Measurements from ENCODE around the gene COL7A1. TPM values are rescaled to one million over a fixed set of nuclear protein-coding genes. Genes with fewer than 3 reads are reported as not detected.

The COL7A1 gene
- total RNA-seq, 1 donor from 2014 or later: 2.1 TPM

DNA sequence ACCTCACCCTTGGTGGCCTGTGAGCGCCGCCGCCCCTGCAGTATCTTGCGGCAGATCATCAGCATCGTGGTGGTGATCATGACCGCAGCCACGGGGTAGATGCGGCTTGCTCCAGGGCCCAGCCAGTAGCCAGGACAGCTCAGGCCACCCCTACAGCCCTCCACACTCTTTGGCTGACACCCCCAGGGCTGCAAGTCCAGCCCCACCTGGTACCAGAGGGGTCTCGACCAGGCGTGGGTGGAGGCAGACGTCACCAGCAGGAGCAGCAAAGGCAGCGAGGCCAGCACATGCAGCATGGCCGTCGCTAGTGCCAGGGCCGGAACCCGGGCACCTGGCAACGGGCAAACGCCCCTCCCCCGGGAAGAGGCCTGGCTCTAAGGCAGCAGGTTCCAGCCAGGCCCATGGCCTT, 26.3 kb upstream of the COL7A1 start, which contains the start of gene TMEM89:
TSS of gene TMEM89 (minus strand) at position 309 of the 409 bp plus-strand sequence. CDS start at position 296, 13 bp downstream.
- Histone ChIP-seq H3K27ac (ENCODE audit: low read depth, low read length) (no peak within 1 kb of the TSS), H3K9me3 (ENCODE audit: control insufficient read depth in 3 of 3, low read length in 3 of 3) (peaks cover 0 to 2% (median 0%) of the 10 kb centered on the region in 3 donors), H3K36me3 (ENCODE audit: control insufficient read depth in 3 of 3, insufficient read depth in 3 of 3, low read length in 3 of 3) (peaks cover 5 to 17% (median 13%) of the 10 kb centered on the region in 3 donors), H3K4me1 (ENCODE audit: control insufficient read depth in 3 of 3, insufficient read depth in 3 of 3, low read length in 3 of 3) (no peaks in the 10 kb centered on the region), H3K9ac (ENCODE audit: low read depth in 1 of 3, low read length in 3 of 3) (no peak within 1 kb of the TSS), H3K4me3 (ENCODE audit: low read length in 3 of 3) (no peak within 1 kb of the TSS), H3K27me3 (ENCODE audit: control insufficient read depth in 3 of 3, insufficient read depth in 3 of 3, low read length in 3 of 3) (no peaks in the 10 kb centered on the region)

DNA sequence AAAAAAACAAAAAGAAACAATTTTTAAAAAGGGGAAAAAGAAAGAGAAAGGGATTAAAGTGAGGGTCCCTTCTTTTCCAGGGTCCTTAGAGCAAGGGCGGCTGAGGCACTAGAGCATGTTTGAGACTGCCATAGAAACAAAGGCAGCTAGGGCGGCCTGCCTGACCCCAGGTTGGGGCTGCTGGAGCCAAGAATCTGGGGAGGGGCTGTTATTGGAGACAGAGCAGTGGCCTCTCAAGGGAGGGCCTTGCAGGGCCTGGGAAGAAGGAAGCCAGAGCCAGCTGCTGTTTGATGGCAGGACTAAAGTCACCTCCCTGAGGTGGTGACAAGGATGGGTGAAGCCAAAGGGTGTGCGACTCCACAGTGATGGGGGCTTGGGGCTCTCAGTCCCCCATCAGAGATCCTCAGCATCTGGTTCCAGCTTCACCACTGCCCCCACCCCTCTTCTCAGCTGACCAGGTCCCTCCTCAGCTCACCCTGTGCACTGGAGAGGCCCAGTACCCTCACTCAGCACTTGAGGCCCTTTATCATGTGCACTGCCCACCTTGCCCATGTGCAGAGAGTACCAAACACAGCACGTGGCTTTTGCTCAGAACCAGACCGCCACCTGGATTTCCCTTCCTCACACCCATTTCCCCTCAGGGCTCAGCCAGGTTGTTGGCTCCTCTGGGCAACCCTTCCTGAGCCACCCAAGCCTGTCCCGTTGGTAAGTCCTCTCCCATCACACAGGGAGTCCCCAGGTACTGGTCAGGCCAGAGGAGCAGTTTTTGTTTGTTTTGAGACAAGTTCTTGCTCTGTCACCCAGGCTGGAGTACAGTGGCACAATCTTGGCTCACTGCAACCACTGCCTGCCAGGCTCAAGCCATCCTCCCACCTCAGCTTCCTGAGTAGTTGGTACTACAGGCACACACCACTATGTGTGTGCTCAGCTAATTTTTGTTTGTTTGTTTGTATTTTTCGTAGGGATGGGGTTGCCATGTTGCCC, 24.7 kb upstream of the COL7A1 start:
- H3K4me3 ChIP-seq (ENCODE audit: low read length in 3 of 3): no peak overlapping the region
- peaks cover 0 to 2% (median 0%) of the 10 kb centered on the region in 3 donors for H3K36me3 ChIP-seq (ENCODE audit: control insufficient read depth in 3 of 3, insufficient read depth in 3 of 3, low read length in 3 of 3)
- peaks cover 0 to 2% (median 0%) of the 10 kb centered on the region in 3 donors for H3K9me3 ChIP-seq (ENCODE audit: control insufficient read depth in 3 of 3, low read length in 3 of 3)
- no peaks in the 10 kb centered on the region for H3K4me1 ChIP-seq (ENCODE audit: control insufficient read depth in 3 of 3, insufficient read depth in 3 of 3, low read length in 3 of 3)
- H3K9ac ChIP-seq (ENCODE audit: low read depth in 1 of 3, low read length in 3 of 3): no peak overlapping the region
- no peaks in the 10 kb centered on the region for H3K27me3 ChIP-seq (ENCODE audit: control insufficient read depth in 3 of 3, insufficient read depth in 3 of 3, low read length in 3 of 3)
- H3K27ac ChIP-seq (ENCODE audit: low read depth, low read length): no peak overlapping the region

DNA sequence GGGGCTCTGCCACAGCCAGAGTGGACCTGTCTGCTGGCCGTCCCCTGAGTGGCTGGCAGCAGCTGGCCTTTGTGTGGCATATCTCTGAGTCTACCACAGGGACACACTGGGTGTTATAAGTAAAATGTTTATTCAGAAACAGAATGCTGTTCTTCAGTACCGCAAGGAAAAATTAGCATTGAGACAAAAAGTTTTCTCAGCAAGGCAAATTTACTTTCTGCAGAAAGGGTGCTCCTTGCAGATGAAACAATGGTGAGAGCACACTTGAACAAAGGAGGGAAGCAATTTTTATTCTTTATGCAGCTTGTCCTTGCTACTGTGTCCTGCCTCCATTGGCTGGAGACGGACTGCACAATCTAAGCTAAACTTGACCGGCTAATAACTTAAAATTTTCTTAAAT, 22.4 kb upstream of the COL7A1 start:
- Histone ChIP-seq H3K4me1 (ENCODE audit: control insufficient read depth in 3 of 3, insufficient read depth in 3 of 3, low read length in 3 of 3) (no peaks in the 10 kb centered on the region), H3K9ac (ENCODE audit: low read depth in 1 of 3, low read length in 3 of 3) (no peak overlapping the region), H3K27ac (ENCODE audit: low read depth, low read length) (no peak overlapping the region), H3K4me3 (ENCODE audit: low read length in 3 of 3) (no peak overlapping the region), H3K27me3 (ENCODE audit: control insufficient read depth in 3 of 3, insufficient read depth in 3 of 3, low read length in 3 of 3) (no peaks in the 10 kb centered on the region), H3K36me3 (ENCODE audit: control insufficient read depth in 3 of 3, insufficient read depth in 3 of 3, low read length in 3 of 3) (no peaks in the 10 kb centered on the region), H3K9me3 (ENCODE audit: control insufficient read depth in 3 of 3, low read length in 3 of 3) (peaks cover 0 to 2% (median 0%) of the 10 kb centered on the region in 3 donors)

DNA sequence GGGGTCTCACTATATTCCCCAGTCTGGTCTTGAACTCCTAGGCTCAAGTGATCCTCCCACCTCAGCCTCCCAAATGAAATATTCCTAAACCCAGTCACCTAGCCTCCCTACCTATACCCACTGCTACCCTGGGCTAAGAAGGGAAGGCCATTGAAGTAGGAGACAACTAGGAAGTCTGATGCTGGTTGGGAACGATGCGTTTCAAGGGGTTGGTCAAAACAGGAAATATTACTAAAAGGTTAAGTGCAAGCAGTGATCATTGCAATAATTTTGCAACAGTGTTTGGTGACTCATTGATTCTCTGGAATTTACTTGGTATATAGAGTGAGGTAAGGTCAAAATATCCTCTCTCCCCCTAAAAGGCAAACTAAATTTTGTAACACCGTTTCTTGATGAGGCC, 18.9 kb upstream of the COL7A1 start:
- Histone ChIP-seq H3K9me3 (ENCODE audit: control insufficient read depth in 3 of 3, low read length in 3 of 3) (peaks cover 0 to 2% (median 0%) of the 10 kb centered on the region in 3 donors), H3K4me1 (ENCODE audit: control insufficient read depth in 3 of 3, insufficient read depth in 3 of 3, low read length in 3 of 3) (peaks cover 0 to 6% (median under 1%) of the 10 kb centered on the region in 3 donors), H3K36me3 (ENCODE audit: control insufficient read depth in 3 of 3, insufficient read depth in 3 of 3, low read length in 3 of 3) (peaks cover 0 to under 1% (median 0%) of the 10 kb centered on the region in 3 donors), H3K27ac (ENCODE audit: low read depth, low read length) (no peak overlapping the region), H3K9ac (ENCODE audit: low read depth in 1 of 3, low read length in 3 of 3) (no peak overlapping the region), H3K27me3 (ENCODE audit: control insufficient read depth in 3 of 3, insufficient read depth in 3 of 3, low read length in 3 of 3) (no peaks in the 10 kb centered on the region), H3K4me3 (ENCODE audit: low read length in 3 of 3) (no peak overlapping the region)

DNA sequence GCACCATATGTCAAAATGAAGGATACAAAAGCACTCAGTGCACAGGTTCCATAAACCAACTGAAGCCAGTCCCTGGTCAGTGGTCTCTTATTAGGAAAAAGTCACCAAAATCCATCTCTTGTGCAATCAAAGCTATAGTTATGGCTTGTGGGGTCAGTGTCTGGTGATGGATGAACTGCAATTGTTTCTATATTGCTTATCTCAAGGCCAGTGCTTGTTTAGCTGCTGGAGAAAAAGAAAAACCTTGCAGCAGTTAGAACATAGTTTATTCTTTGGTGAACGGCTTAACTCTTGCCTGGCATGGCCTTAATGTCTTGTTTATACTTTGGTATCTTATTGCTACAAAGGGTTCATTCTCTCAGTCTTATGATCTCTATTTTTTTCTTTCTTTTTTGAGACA, 17.2 kb upstream of the COL7A1 start:
- no peaks in the 10 kb centered on the region for H3K27me3 ChIP-seq (ENCODE audit: control insufficient read depth in 3 of 3, insufficient read depth in 3 of 3, low read length in 3 of 3)
- peaks cover 0 to 2% (median 0%) of the 10 kb centered on the region in 3 donors for H3K9me3 ChIP-seq (ENCODE audit: control insufficient read depth in 3 of 3, low read length in 3 of 3)
- H3K9ac ChIP-seq (ENCODE audit: low read depth in 1 of 3, low read length in 3 of 3): no peak overlapping the region
- H3K27ac ChIP-seq (ENCODE audit: low read depth, low read length): no peak overlapping the region
- no peak overlapping the region for H3K4me3 ChIP-seq (ENCODE audit: low read length in 3 of 3)
- H3K36me3 ChIP-seq (ENCODE audit: control insufficient read depth in 3 of 3, insufficient read depth in 3 of 3, low read length in 3 of 3): peaks cover 3 to 10% (median 9%) of the 10 kb centered on the region in 3 donors
- peaks cover 13 to 20% (median 13%) of the 10 kb centered on the region in 3 donors for H3K4me1 ChIP-seq (ENCODE audit: control insufficient read depth in 3 of 3, insufficient read depth in 3 of 3, low read length in 3 of 3)

DNA sequence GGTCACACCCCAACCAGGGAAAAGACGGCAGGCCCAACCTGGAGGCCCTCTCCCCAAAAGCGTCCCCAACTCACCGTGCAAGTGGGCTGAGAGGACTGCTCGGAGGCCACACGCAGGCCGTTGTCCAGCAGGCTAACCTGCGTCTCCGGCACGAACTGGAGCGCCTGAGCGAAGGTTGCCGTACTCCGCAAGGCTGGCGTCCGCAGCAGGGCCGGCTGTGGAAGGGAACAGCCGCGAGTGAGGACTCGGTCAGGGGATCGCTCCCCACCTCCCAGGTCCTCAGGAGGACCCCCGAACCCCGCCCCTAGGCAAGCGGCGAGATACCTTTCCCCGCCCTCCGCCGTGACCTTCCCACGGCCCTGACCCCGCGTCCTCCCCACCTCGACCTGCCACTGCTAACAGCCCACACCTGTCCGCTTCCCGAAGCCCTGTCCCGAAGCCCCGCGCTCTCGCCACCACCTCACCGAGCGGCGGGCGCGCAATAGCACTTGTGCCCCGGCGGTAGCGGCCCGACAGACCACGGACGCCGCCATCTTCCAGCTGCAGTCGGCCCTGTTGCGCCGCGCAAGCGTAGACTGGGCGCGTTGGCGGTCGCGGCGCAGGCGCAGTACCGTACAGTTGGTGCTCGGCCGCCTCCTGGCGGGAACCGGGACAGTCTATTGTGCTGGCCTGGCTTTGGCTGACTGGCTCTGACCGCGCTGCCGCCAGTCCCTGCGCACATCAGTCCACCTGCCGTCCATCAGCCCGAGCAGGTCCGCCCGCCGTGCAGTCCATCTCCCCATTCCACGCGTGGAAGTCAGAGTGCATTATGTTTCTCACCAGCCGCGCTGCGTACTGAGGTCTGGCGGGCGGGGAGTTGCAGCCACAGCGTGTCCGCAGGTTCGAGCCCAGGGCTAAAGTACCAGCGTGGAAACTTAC, 14.2 kb upstream of the COL7A1 start, which contains the start of gene UQCRC1:
TSS of gene UQCRC1 (minus strand) at position 559 of the 918 bp plus-strand sequence. CDS start at position 533, 26 bp downstream.
- peaks cover 16 to 36% (median 19%) of the 10 kb centered on the region in 3 donors for H3K4me1 ChIP-seq (ENCODE audit: control insufficient read depth in 3 of 3, insufficient read depth in 3 of 3, low read length in 3 of 3)
- peak within 1 kb of the TSS; percentile 95 for H3K27ac ChIP-seq (ENCODE audit: low read depth, low read length)
- no peaks in the 10 kb centered on the region for H3K27me3 ChIP-seq (ENCODE audit: control insufficient read depth in 3 of 3, insufficient read depth in 3 of 3, low read length in 3 of 3)
- H3K4me3 ChIP-seq (ENCODE audit: low read length in 3 of 3): peak within 1 kb of the TSS; percentile 95 to 99 (median 99)
- peaks cover 20 to 26% (median 26%) of the 10 kb centered on the region in 3 donors for H3K36me3 ChIP-seq (ENCODE audit: control insufficient read depth in 3 of 3, insufficient read depth in 3 of 3, low read length in 3 of 3)
- H3K9ac ChIP-seq (ENCODE audit: low read depth in 1 of 3, low read length in 3 of 3): peak within 1 kb of the TSS; percentile 98 to 100 (median 99)
- no peaks in the 10 kb centered on the region for H3K9me3 ChIP-seq (ENCODE audit: control insufficient read depth in 3 of 3, low read length in 3 of 3)

DNA sequence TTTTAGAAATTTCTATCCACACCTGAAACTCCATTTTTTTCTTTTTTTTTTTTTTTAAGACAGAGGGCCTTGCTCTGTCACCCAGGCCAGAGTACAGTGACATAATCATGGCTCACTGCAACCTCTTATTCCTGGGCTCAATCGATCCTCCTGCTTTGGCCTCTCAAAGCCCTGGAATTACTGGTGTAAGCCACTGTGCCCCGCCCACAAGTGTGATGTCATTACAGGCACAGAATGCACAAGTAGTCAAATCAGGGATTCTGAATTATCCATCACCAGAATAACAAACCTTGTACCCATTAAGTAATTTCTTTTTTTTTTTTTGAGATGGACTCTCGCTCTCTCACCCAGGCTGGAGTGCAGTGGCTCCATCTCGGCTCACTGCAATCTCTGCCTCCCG, 12.4 kb upstream of the COL7A1 start:
- Histone ChIP-seq H3K27ac (ENCODE audit: low read depth, low read length) (no peak overlapping the region), H3K9ac (ENCODE audit: low read depth in 1 of 3, low read length in 3 of 3) (no peak overlapping the region), H3K4me3 (ENCODE audit: low read length in 3 of 3) (no peak overlapping the region), H3K9me3 (ENCODE audit: control insufficient read depth in 3 of 3, low read length in 3 of 3) (no peaks in the 10 kb centered on the region), H3K27me3 (ENCODE audit: control insufficient read depth in 3 of 3, insufficient read depth in 3 of 3, low read length in 3 of 3) (no peaks in the 10 kb centered on the region), H3K36me3 (ENCODE audit: control insufficient read depth in 3 of 3, insufficient read depth in 3 of 3, low read length in 3 of 3) (peaks cover 38 to 44% (median 44%) of the 10 kb centered on the region in 3 donors), H3K4me1 (ENCODE audit: control insufficient read depth in 3 of 3, insufficient read depth in 3 of 3, low read length in 3 of 3) (peaks cover 16 to 50% (median 26%) of the 10 kb centered on the region in 3 donors)

DNA sequence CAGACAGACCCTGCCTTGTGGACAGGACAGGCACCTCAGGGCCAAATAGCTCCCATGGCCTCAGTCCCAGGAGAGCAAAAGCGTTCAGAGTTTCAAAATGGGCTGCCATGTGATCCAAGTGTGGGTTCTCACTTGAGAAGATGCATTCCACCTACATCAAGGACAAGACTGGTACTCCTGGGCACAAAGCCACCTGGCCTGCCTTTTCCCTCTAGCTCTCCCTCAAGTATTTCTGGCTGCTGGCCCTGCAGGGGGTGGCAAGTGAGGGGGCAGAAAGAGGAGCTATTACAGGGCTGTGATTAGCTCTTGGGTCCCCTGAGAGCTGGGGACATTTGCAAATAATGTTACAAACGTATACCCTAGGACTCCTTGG, 6.5 kb upstream of the COL7A1 start:
- Histone ChIP-seq H3K27ac (ENCODE audit: low read depth, low read length) (peak overlapping the region; percentile 97), H3K4me1 (ENCODE audit: control insufficient read depth in 3 of 3, insufficient read depth in 3 of 3, low read length in 3 of 3) (peaks cover 54 to 88% (median 65%) of the 10 kb centered on the region in 3 donors), H3K27me3 (ENCODE audit: control insufficient read depth in 3 of 3, insufficient read depth in 3 of 3, low read length in 3 of 3) (no peaks in the 10 kb centered on the region), H3K4me3 (ENCODE audit: low read length in 3 of 3) (no peak overlapping the region), H3K36me3 (ENCODE audit: control insufficient read depth in 3 of 3, insufficient read depth in 3 of 3, low read length in 3 of 3) (peaks cover 62 to 77% (median 72%) of the 10 kb centered on the region in 3 donors), H3K9ac (ENCODE audit: low read depth in 1 of 3, low read length in 3 of 3) (peak overlapping the region in 1 of 3 donors; percentile 70), H3K9me3 (ENCODE audit: control insufficient read depth in 3 of 3, low read length in 3 of 3) (no peaks in the 10 kb centered on the region)
